HepG2 (cell line): ENCODE data around the gene CTCF. TPM values are rescaled to one million over a fixed set of nuclear protein-coding genes. Genes with fewer than 3 reads are reported as not detected.

Experiments used
- AHR ChIP-seq: IDR thresholded peaks from 2 replicates; pipeline ENCODE4 v1.6.1; 2018; ENCODE audit warnings: missing genetic modification reagents, missing compliant biosample characterization
- BORCS8-MEF2B ChIP-seq: sonication (generic); formaldehyde crosslinking; IDR thresholded peaks from 2 replicates; pipeline ENCODE4 v1.8.0; 2022; ENCODE audit warnings: mild to moderate bottlenecking, missing genetic modification reagents
- GATAD2A ChIP-seq: IDR thresholded peaks from 2 replicates; pipeline ENCODE4 v1.6.1; 2016
- HOXA5 ChIP-seq: sonication (generic); formaldehyde crosslinking; IDR thresholded peaks from 2 replicates; pipeline ENCODE4 v1.4.0; 2020; ENCODE audit warnings: missing genetic modification reagents
- KLF9 ChIP-seq: IDR thresholded peaks from 2 replicates; pipeline ENCODE4 v1.6.1; 2016; ENCODE audit warnings: low read depth
- NR2F1 ChIP-seq, 2 experiments: fragments of 450-650 bp in 1 of 2; formaldehyde crosslinking in 1 of 2; IDR thresholded peaks; 2 replicates each; pipeline versions ENCODE4 v1.5.0 to v1.6.1; 2016 to 2020; ENCODE audit warnings: mild to moderate bottlenecking in 1 of 2, missing compliant biosample characterization in 1 of 2, missing genetic modification reagents in 1 of 2, moderate library complexity in 1 of 2
- RBM22 ChIP-seq: fragments of 200-400 bp; formaldehyde crosslinking; optimal IDR thresholded peaks from 2 replicates; pipeline ENCODE3; 2017; ENCODE audit warnings: mild to moderate bottlenecking, low read length, moderate library complexity
- RBM39 ChIP-seq: fragments of 200-400 bp; formaldehyde crosslinking; IDR thresholded peaks from one replicate; pipeline ENCODE4 v1.6.1; 2018; ENCODE audit warnings: antibody characterized with exemption, mild to moderate bottlenecking, low read depth, low read length; ENCODE audit not compliant: poor library complexity, severe bottlenecking
- SALL1 ChIP-seq: sonication (generic); formaldehyde crosslinking; IDR thresholded peaks from 2 replicates; pipeline ENCODE4 v1.8.0; 2022; ENCODE audit warnings: mild to moderate bottlenecking, missing genetic modification reagents
- SMAD1 ChIP-seq: sonication (generic); formaldehyde crosslinking; IDR thresholded peaks from 2 replicates; pipeline ENCODE4 v1.4.0; 2020; ENCODE audit warnings: missing genetic modification reagents, low read depth, mild to moderate bottlenecking, borderline replicate concordance
- TFAP4 ChIP-seq: sonication (generic); IDR thresholded peaks from 2 replicates; pipeline ENCODE4 v1.6.1; 2016; ENCODE audit warnings: low read depth, borderline replicate concordance
- polyA plus RNA-seq, 8 experiments: library from polyadenylated mRNA; depleted of rRNA in 3 of 8; stranded (reverse) in 7 of 8; unstranded in 1 of 8; fragments of >200 nt; fragmentation: Illumina TruSeq in 4 of 8; extraction: Trizol in 4 of 8; gene quantifications; 2 replicates each; pipeline versions ENCODE4 v1.2.1 to v1.2.3, GENCODE V29; 2011 to 2016; ENCODE audit warnings: low read depth in 4 of 8, missing spikeins in 1 of 8, mixed read lengths in 1 of 8; ENCODE audit not compliant: insufficient read depth in 1 of 8
- total RNA-seq, 5 experiments: library from RNA; depleted of rRNA; stranded (reverse); fragments of >200 nt; fragmentation: Illumina TruSeq; extraction: Trizol; gene quantifications; 2 replicates each; pipeline ENCODE4 v1.2.3, GENCODE V29; 2016; ENCODE audit warnings: low read depth in 1 of 5
- TF ChIP-seq, protein P1 (sequence below): sonication (generic); formaldehyde crosslinking; IDR thresholded peaks from 2 replicates; pipeline ENCODE4 v1.4.0; 2020; ENCODE audit warnings: missing genetic modification reagents, borderline replicate concordance
- TF ChIP-seq, protein P2 (sequence below): IDR thresholded peaks from 2 replicates; pipeline ENCODE4 v1.6.1; 2016; ENCODE audit warnings: missing compliant biosample characterization, missing genetic modification reagents, borderline replicate concordance
- TF ChIP-seq, protein P3 (sequence below): sonication (generic); formaldehyde crosslinking; conservative IDR thresholded peaks from 2 replicates; pipeline ENCODE4 v1.8.0; 2022; ENCODE audit warnings: mild to moderate bottlenecking, moderate library complexity, missing genetic modification reagents
- TF ChIP-seq, protein P4 (sequence below): sonication (generic); formaldehyde crosslinking; IDR thresholded peaks from 2 replicates; pipeline ENCODE4 v1.4.0; 2020; ENCODE audit warnings: missing genetic modification reagents

The CTCF gene
- total and polyA plus RNA-seq, 2 of the 13 experiments (the other 11 are each of a cell fraction or from before 2014, with no cell fraction given) = 19.5 to 37.5 TPM

GRCh38 chr16:67666559-67667452 lies 104.5 kb downstream of the CTCF start, which contains the start of the genes C16orf86 and ENKD1 (continued):
- TF ChIP-seq GATAD2A (CRISPR knock-in tag) (no peak), AHR (CRISPR knock-in tag) (no peak), BORCS8-MEF2B (CRISPR knock-in tag) (no peak; the same call in none of the 2 replicates), NR2F1 (CRISPR knock-in tag; IDR thresholded peaks at IDR 0.05) (peak; percentile 83 to 88), SMAD1 (CRISPR knock-in tag) (peak; percentile 72; the same call in 1 of the 2 replicates), KLF9 (no peak), RBM39 (peak; percentile 83), TFAP4 (no peak), SALL1 (CRISPR knock-in tag) (peak; percentile 66), HOXA5 (CRISPR knock-in tag) (peak; percentile 65; the same call in 1 of the 2 replicates), RBM22 (peak; percentile 15)
- TF ChIP-seq, protein P1, sequence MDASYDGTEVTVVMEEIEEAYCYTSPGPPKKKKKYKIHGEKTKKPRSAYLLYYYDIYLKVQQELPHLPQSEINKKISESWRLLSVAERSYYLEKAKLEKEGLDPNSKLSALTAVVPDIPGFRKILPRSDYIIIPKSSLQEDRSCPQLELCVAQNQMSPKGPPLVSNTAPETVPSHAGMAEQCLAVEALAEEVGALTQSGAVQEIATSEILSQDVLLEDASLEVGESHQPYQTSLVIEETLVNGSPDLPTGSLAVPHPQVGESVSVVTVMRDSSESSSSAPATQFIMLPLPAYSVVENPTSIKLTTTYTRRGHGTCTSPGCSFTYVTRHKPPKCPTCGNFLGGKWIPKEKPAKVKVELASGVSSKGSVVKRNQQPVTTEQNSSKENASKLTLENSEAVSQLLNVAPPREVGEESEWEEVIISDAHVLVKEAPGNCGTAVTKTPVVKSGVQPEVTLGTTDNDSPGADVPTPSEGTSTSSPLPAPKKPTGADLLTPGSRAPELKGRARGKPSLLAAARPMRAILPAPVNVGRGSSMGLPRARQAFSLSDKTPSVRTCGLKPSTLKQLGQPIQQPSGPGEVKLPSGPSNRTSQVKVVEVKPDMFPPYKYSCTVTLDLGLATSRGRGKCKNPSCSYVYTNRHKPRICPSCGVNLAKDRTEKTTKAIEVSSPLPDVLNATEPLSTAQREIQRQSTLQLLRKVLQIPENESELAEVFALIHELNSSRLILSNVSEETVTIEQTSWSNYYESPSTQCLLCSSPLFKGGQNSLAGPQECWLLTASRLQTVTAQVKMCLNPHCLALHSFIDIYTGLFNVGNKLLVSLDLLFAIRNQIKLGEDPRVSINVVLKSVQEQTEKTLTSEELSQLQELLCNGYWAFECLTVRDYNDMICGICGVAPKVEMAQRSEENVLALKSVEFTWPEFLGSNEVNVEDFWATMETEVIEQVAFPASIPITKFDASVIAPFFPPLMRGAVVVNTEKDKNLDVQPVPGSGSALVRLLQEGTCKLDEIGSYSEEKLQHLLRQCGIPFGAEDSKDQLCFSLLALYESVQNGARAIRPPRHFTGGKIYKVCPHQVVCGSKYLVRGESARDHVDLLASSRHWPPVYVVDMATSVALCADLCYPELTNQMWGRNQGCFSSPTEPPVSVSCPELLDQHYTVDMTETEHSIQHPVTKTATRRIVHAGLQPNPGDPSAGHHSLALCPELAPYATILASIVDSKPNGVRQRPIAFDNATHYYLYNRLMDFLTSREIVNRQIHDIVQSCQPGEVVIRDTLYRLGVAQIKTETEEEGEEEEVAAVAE (CRISPR knock-in tag) = peak; percentile 44; the same call in 1 of the 2 replicates
- TF ChIP-seq, protein P2, sequence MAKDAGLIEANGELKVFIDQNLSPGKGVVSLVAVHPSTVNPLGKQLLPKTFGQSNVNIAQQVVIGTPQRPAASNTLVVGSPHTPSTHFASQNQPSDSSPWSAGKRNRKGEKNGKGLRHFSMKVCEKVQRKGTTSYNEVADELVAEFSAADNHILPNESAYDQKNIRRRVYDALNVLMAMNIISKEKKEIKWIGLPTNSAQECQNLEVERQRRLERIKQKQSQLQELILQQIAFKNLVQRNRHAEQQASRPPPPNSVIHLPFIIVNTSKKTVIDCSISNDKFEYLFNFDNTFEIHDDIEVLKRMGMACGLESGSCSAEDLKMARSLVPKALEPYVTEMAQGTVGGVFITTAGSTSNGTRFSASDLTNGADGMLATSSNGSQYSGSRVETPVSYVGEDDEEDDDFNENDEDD (CRISPR knock-in tag) = peak; percentile 56; the same call in 1 of the 2 replicates
- TF ChIP-seq, protein P3, sequence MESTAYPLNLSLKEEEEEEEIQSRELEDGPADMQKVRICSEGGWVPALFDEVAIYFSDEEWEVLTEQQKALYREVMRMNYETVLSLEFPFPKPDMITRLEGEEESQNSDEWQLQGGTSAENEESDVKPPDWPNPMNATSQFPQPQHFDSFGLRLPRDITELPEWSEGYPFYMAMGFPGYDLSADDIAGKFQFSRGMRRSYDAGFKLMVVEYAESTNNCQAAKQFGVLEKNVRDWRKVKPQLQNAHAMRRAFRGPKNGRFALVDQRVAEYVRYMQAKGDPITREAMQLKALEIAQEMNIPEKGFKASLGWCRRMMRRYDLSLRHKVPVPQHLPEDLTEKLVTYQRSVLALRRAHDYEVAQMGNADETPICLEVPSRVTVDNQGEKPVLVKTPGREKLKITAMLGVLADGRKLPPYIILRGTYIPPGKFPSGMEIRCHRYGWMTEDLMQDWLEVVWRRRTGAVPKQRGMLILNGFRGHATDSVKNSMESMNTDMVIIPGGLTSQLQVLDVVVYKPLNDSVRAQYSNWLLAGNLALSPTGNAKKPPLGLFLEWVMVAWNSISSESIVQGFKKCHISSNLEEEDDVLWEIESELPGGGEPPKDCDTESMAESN (CRISPR knock-in tag) = peak; percentile 17; the same call in 1 of the 2 replicates
- TF ChIP-seq, protein P4, sequence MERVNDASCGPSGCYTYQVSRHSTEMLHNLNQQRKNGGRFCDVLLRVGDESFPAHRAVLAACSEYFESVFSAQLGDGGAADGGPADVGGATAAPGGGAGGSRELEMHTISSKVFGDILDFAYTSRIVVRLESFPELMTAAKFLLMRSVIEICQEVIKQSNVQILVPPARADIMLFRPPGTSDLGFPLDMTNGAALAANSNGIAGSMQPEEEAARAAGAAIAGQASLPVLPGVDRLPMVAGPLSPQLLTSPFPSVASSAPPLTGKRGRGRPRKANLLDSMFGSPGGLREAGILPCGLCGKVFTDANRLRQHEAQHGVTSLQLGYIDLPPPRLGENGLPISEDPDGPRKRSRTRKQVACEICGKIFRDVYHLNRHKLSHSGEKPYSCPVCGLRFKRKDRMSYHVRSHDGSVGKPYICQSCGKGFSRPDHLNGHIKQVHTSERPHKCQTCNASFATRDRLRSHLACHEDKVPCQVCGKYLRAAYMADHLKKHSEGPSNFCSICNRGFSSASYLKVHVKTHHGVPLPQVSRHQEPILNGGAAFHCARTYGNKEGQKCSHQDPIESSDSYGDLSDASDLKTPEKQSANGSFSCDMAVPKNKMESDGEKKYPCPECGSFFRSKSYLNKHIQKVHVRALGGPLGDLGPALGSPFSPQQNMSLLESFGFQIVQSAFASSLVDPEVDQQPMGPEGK = peak; percentile 8; the same call in 1 of the 2 replicates
